Measurements from ENCODE around the gene TMEM130. TPM values are rescaled to one million over a fixed set of nuclear protein-coding genes. Genes with fewer than 3 reads are reported as not detected.

TMEM130 gene
- total RNA-seq, 1 experiment from 2014 or later, result 1.7 TPM

DNA sequence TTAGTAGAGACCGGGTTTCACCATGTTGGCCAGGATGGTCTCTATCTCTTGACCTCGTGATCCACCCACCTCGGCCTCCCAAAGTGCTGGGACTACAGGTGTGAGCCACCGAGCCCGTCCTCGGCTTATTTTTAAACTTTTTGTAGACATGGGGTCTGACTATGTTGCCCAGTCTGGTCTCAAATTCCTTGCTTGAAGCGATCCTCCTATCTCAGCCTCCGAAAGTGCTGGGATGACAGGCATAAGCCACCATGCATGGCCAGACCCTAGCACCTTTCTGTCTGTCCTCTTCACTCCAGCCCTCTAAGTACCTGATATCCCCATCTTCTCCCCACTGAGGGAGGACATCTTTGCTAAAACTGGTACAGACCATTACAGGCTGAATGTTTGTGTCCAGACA lies 41.4 kb downstream of the TMEM130 start:
- Histone ChIP-seq H2AFZ (ENCODE audit: low read length) (no peak overlapping the region), H3K4ac (ENCODE audit: low read depth, low read length) (no peak overlapping the region), H3K23ac (ENCODE audit: insufficient read length, low read depth, low read length) (no peak overlapping the region), H4K5ac (ENCODE audit: insufficient read length, low read depth, low read length) (no peak overlapping the region), H3K79me1 (ENCODE audit: insufficient read depth, low read depth, low read length, poor library complexity, severe bottlenecking) (no peaks in the 10 kb centered on the region), H3K9ac (ENCODE audit: extremely low read depth, insufficient read length, low read length) (no peak overlapping the region), H3K9me3 (ENCODE audit: control insufficient read depth, low read depth, low read length) (no peaks in the 10 kb centered on the region), H3K23me2 (ENCODE audit: insufficient read length, low read depth, low read length, poor library complexity, severe bottlenecking) (no peaks in the 10 kb centered on the region), H3K79me2 (ENCODE audit: insufficient read depth, low read length) (no peaks in the 10 kb centered on the region), H3K27me3 (ENCODE audit: insufficient read depth, low read length) (no peaks in the 10 kb centered on the region), H4K8ac (replicated peaks; ENCODE audit: insufficient read length, low read depth, low read length) (no peak overlapping the region), H2BK5ac (ENCODE audit: insufficient read length, low read length) (no peak overlapping the region), H4K20me1 (ENCODE audit: control insufficient read depth, insufficient read depth, insufficient read length) (no peaks in the 10 kb centered on the region), H4K91ac (ENCODE audit: insufficient read length, low read depth, low read length) (no peak overlapping the region), H3T11ph (ENCODE audit: low read length) (no peak overlapping the region), H3K27ac (ENCODE audit: insufficient read length, low read depth, low read length) (no peak overlapping the region), H3K56ac (ENCODE audit: insufficient read length, low read depth, low read length) (no peak overlapping the region), H2BK120ac (ENCODE audit: low read depth, low read length, poor library complexity, severe bottlenecking) (no peak overlapping the region), H3K4me1 (ENCODE audit: insufficient read depth, low read length) (peaks cover 3% of the 10 kb centered on the region; the same call in 1 of the 2 replicates), H2AK5ac (ENCODE audit: insufficient read length, low read length) (no peak overlapping the region), H2BK20ac (ENCODE audit: low read depth, low read length, poor library complexity, severe bottlenecking) (no peak overlapping the region), H3K14ac (ENCODE audit: insufficient read depth, low read length) (no peak overlapping the region), H3K18ac (ENCODE audit: insufficient read length, low read depth, low read length) (no peak overlapping the region), H3K4me2 (ENCODE audit: insufficient read depth, insufficient read length, low read length) (no peak overlapping the region), H2BK12ac (ENCODE audit: insufficient read length, low read depth, low read length) (no peak overlapping the region), H2BK15ac (ENCODE audit: low read depth, low read length) (no peak overlapping the region)
- WGBS (ENCODE audit: extremely low coverage, insufficient read length, low lambda C conversion rate), result no CpG with 5 or more reads among the region's 8 CpGs
- H3K4me3 Mint-ChIP-seq, result peak overlapping the region in 1 of 2 experiments; percentile 13; a peak in 1 of 5 replicates
- peaks cover 0 to 7% (median 2%) of the 10 kb centered on the region in 3 experiments; a peak in 3 of 7 replicates for H3K36me3 Mint-ChIP-seq (ENCODE audit: insufficient read depth in 1 of 3, low read depth in 3 of 3)
- H3K4me1 Mint-ChIP-seq, result peaks cover 15 to 24% of the 10 kb centered on the region in 2 experiments
- H3K9me3 Mint-ChIP-seq, result no peaks in the 10 kb centered on the region
- TF ChIP-seq, protein P1, sequence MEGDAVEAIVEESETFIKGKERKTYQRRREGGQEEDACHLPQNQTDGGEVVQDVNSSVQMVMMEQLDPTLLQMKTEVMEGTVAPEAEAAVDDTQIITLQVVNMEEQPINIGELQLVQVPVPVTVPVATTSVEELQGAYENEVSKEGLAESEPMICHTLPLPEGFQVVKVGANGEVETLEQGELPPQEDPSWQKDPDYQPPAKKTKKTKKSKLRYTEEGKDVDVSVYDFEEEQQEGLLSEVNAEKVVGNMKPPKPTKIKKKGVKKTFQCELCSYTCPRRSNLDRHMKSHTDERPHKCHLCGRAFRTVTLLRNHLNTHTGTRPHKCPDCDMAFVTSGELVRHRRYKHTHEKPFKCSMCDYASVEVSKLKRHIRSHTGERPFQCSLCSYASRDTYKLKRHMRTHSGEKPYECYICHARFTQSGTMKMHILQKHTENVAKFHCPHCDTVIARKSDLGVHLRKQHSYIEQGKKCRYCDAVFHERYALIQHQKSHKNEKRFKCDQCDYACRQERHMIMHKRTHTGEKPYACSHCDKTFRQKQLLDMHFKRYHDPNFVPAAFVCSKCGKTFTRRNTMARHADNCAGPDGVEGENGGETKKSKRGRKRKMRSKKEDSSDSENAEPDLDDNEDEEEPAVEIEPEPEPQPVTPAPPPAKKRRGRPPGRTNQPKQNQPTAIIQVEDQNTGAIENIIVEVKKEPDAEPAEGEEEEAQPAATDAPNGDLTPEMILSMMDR (conservative IDR thresholded peaks at IDR 0.05), result no peak
- DNase-seq, result no peak
- no peak overlapping the region for H3K27ac Mint-ChIP-seq
- peaks cover 8% of the 10 kb centered on the region for H3K27me3 Mint-ChIP-seq (ENCODE audit: low read depth)
